Fibroblast of skin of back (primary cell): ENCODE results near the gene LYL1.

Experiments
- DNase-seq: peaks from one replicate; pipeline ENCODE4 v3.0.0-alpha.2; 2013

The LYL1 gene

DNA sequence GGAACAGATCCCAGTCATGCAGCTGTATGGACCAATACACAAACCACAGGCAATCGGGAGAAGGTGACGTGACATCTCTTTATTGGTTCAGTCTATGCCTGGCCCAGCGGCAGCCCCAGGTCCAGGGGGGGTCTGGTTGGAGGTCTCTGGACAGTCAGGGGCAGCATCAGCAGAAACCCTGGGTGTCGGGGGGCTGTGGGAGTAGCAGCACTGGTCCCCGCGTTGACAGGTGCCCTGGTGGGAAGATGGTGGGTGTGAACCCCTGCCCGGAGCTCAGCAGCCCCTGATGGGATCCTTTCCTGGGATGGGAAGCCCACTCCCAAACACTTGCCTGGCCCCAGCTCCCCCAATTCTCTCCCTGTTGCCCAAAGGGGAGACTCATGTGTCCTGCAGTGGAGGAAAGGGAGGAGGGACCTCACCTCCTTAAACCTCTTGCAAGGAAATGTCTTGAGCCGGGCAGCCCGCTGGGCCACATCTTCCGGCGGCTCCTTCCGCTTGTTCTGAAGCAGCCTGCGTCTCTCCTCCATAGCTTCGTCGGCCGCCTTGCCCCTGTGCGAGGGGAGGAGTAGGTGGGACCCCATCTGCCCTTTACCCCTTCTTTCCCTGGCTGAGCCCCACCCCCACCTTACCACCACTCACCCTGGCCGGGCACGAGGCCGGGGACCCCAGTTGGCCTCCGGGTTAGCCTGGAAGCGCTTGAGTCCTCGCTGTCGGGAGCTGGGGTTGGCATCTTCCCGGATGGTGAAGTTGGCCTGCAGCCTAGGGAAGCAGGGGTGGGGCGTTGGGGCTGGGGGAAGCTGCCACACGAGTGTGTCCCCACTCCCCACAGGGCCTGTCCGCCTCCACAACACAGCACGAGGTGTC, 2.4 kb upstream of the LYL1 start:
- DNase-seq, result no peak

DNA sequence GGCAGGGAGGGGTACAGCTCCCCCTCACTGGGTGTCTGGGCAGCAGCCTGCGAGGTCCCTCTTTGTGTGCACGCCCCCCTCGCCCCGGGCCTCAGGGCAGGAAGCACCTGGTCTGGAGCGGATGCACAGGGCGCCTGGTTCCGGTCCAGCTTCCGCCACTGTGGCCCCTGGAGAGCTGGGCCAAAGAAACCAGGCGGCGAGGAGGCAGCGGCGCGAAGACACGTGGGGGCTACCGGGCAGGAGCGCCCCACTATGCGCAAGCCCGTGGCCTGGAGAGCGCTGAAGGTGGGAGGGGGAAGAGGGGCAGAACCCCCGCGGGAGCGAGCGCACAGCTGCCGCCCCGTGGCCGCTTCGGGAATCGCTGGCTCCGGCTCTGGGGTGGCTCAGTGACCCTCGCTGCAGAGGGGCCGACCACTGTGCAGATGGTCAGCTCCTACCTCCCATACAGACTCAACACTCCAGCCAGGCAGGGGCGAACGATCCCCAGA, 1.7 kb upstream of the LYL1 start:
- DNase-seq, result no peak

DNA sequence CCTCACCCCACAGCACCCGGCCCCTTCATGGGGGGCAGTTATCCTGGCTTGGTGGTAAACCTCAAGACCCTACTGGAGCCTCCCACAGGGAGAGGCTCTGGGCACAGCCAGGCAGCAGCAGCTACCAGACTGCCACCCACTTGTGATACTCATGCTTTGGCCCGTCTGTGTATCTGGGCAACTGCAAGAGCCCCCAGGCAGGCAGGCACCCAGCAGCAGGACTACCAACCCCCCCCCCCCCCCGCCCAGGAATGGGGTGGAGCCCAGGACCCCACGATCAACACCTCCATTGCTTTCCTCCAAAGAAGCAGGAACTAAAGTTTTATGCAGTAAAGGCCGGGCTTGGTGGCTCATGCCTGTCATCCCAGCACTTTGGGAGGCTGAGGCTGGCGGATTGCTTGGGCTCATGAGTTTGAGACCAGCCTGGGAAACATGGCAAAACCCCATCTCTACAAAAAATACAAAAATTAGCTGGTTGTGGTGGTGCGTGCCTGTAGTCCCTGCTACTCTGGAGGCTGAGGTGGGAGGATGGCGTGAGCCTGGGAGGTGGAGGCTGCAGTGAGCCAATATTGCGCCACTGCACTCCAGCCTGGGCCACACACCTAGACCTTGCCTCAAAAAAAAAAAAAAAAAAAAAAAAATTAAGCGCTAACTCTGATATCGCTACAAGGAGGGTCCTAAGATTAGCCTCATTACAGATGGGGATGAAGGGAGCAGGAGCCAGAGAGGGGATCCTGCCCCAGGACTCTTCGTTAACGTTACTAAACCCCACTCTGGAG, 1.1 kb upstream of the LYL1 start:
- DNase-seq, result no peak

DNA sequence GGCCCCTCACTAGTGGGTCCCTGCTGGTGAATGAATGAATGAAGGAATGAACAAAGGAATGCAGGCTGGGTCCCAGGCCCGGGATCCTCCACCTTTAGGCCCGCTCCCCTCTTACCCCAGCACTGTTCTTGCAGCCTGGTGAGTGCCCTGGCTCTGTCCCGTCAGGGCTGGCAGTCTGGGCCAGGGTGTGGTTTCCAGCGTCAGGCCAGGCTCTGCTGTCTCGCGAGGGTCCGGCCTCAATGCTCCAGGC, 317 bp downstream of the LYL1 start:
- no peak for DNase-seq

DNA sequence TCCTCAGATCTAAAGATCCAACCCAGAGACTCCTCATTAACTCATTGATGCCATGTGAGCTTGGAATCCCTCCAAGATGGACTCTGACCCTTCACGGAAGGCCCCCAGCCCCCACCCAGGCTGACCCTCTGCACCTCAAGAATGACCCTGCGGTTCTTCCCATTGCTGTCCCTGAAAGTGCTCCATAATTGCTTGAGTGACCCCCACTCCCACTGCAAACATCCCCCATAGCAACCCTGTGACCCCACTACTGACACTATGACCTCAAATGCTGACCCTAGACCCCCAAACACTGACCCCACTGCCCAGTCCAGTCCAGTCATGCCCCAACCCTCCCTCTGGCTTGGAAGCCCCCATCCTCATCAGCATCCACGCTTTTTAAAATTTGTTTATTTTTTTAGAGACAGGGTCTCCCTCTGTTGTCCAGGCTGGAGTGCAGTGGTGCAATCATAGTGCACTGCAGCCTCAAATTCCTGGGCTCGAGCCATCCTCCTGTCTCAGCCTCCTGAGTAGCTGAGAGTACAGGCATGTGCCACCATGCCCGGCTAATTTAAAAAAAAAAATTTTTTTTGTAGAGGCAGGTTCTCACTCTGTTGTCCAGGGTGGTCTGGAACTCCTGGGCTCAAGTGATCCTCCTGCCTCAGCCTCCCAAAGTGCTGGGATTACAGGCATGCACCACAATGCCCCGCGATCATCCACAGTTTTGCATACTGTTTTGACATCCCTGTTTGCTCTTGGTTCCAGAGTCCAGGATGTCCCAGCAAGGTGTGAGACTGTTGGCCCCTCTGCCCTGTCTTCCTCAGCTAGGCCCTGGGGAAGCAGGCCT, 855 bp downstream of the LYL1 start:
- no peak for DNase-seq

DNA sequence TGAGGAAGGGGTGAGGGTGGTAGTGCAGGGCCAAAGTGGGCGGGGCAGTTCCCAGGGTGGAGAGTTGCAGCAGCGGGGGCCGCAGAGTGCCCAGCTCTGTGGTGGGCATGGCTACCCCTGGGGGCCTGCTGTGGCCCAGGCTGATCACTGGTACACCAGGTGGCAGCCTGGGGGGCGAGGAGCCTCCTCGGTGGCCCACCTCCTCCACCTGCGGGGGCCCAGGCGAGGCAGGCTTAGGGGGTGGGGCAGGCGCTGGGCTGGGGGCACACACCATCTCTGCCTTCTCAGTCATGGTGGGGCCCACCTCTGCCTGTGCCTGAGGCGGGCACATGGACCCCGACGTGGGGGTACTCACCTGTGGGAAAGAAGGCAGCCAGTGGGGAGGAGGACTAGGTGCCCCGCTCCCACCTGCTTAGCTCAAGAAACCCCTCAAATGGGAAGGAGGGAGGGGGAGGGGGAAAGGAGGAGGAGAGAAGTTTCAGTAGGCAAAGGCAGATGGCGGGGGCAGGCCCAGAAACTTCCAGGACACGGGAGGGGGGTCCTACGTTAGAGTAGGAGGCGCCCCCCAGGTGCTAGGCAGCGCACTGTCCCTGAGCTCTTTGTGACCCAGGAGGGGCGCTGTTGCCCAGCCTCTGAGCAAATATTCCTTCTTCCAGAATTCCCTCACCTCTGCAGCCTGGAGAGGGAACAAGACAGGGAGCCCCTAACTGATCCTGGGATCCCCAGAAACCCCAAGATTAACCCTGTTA, 1.6 kb downstream of the LYL1 start:
- DNase-seq, result no peak

DNA sequence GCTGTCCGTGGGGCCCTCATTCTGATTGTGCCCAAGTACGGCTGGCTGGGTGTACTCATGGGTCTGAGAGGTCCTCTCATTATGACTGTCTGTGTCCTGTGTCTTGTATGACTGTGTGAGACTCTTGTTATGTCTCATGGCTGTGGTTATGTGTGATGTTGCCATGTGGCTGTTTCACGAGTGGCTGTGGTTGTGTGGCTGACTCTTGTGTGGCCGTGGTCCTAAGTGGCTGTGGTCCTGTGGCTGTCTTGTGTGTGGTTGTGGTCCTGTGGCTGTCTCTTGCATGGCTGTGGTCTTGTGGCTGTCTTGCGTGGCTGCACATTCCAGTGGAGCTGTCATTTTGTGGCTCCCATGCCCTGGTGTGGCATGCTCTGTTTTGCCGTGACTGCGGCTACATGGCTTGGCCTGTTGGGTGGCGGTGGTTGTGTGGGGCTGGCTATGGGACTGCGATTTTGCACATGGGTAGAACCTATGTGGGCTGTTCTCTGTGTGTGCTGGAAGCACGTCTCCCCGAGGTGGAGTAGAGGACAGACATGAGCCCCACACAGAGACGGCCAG, 2.5 kb downstream of the LYL1 start:
- DNase-seq, result no peak

DNA sequence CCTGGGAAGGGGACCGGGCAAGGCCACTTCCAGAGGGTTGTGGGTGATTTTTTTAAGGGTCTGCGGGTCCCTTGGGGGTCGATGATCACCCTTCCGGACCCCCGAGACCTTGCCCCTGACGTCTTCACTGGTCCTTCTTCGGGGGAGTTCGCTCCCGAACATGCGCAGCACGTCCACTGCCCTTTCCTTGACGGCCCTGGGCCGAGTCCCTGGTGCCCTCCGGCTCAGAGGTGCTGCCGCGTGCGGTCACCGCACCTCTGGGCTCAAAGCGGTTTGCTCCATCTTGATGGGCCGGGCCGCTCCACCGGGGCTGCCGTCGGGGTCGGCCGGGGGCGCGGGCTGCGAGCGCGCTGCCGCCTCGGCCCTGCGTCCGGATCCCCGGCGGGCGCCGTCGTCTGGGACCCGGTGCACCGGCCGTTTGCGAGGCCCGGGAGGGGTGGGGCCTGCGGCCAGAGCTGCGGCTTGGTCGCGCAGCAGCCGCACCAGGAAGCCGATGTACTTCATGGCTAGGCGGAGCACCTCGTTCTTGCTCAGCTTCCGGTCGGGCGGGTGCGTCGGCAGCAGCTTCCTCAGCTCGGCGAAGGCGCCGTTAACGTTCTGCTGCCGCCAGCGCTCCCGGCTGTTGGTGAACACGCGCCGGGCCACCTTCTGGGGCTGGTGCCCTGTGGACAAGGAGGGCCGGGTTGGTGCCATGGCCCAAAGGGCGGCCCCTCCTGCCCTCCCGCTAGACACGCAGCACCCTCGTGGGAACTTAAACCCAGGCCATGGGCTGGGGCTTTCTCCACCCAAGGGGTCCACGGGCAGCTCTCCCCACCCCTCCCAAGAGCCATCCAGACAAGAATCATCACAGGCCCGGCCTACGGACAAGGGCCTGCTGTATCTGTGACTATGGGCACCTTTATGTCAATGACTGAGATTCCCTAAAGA, 3.3 kb downstream of the LYL1 start:
- peak; percentile 64 for DNase-seq

DNA sequence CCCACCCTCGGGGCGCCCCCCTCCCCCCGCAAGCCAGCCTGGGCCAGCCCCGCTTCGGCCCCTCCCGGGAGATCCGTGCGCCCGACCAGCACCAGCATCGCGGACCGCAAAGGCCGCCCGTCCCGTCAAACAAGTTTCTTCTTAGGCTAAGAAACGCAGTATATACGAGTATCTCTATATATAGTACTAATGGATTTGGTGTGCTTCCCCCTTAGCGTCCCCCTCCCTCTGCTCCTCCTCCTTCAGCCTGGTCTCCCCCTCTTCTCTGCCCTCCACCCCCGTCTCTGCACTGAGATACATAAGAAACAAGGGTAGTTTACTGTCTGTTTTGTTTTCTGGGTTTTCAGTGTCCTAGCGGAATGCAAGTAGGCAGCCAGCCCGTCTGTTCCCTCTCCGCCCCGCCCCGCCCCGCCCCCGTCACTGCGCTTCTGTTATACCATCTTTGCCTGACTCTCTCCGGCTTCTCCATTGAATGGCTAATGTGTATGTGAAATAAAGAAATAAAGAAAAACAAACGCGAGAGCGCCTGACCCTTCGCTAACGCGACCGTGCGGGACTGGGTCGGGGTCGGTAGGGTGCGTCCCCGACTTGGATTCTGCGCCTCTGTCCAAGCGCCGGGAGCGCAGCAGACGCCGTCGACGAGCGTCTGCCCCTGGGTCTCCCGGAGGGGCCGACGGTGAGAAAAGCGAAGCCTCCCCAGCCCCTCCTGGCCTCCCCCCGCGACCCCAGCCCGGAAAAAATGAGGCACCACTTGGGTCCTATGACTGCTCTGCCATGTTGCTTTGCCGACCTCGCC, 4.2 kb downstream of the LYL1 start:
- peak; percentile 57 for DNase-seq

DNA sequence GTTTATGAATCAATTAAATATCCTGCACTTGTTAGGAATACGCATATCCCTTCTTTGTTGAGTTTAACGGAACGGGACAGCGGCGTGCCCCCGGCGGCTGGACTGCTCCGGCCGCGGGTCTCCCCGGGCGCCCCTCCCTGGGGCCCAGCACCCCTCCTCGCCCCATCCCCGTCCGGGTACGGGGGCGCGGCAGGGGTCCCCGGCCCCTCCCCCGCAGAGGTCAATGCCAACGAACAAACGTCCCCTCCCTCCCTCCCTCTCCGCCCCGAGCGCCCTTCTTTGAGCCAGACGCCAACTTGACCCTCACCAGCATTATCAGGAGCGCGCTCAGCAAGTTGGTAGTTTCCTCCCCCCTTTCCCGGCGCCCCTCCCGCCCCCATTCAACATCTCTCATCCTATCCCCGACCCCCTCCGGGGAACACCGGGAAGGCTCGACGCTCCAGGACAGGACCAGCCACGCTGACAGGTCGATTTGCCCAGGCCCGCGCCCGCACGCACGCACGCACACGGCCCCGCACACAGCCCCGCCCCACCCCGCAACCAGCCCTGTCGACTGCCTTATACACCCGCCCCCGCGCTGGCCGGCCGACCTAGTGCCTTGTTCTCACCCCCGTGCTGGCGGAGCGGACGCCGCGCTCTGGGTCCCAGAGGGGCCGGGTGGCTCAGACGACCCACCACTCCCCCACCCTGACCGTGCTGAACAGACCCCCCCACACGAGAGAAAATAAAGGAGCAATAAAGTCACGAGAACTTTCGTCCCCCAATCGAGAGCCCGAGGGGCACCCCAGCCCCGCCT, 5.0 kb downstream of the LYL1 start:
- DNase-seq, result no peak

DNA sequence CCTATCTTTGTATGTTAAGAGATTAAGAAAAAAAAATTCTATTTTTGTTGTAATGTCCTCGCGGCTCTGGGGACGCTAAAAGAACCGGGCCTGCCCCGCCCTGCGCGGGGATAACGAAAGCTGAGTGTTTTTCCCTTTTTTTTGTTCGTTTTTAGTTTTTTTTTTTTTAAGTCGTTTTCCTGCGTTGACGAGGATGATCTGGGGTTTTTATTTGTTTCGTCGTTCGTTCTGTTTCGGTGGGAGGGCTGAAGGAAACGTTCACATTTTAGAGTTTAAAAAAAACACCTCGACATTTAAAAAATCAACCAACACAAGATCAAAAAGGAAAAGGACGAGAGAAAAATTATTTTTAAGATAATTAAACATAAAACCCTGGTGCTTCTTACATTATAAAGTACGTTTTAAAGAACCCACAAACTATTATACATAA, 5.6 kb downstream of the LYL1 start:
- no peak for DNase-seq

DNA sequence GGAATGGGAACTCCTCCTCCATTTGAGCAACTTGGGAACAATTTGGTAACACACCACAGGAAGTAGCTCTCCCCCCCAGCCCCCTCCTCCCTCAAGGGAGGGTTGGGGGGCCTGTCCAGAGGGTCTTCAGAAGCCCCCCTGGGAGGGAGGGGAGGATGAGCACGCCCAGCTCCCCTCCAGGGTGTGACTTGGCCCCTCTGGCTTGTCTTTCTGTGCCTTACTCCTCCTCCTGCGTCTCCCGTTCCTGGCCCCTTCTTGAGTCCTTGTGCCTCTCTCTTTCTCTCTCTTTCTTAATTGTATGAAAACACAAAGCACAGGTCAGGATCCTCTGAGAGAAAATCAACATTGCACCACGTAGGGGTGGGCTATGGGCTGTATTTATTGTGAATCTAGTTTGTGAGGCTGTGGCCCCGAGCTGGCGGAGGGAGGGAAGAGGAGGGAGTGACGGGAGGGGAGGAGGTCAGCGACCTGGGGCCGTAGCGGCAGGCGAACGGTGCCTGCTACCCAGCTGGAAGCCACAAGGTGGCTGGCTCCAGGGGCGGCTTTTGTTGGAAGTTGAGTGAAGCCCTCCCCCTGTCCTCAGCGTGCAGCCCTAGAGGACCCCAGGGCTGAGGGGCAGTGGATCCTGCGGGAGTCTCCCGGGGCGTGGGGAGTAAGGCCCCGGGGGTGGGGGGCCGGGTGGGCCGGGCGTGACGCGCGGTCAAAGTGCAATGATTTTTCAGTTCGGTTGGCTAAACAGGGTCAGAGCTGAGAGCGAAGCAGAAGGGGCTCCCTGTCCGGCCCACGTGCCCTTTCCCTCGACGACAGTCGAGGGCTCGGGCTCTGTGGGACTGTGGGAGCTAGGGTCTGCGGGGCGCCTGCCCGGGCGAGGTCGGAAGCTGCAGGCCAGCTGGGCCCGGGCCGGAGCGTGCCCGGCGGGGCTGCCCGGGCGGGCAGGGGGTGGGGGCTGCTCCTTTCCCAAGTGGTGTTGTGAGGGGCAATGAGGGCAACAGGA, 6.4 kb downstream of the LYL1 start:
- no peak for DNase-seq

DNA sequence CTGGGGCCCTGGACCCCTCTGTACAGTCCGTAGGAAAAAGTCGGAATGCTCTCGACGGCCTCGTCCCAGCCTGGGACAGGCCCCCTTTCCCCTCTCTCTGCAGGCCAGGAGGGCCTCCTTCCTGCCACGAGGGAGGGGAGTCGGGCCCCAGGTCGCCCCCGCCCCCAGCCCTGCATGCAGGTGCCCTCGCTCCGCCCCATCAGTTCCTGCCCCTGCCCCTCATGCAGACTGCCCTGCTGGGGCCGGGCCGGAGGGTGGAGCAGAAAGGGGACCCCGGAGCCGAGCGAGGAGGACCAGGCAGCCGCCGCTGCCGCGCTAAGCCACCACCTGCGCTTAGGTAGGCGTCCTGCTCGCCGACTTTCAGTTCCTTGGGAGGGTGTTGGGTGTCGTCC, 7.3 kb downstream of the LYL1 start:
- no peak for DNase-seq

DNA sequence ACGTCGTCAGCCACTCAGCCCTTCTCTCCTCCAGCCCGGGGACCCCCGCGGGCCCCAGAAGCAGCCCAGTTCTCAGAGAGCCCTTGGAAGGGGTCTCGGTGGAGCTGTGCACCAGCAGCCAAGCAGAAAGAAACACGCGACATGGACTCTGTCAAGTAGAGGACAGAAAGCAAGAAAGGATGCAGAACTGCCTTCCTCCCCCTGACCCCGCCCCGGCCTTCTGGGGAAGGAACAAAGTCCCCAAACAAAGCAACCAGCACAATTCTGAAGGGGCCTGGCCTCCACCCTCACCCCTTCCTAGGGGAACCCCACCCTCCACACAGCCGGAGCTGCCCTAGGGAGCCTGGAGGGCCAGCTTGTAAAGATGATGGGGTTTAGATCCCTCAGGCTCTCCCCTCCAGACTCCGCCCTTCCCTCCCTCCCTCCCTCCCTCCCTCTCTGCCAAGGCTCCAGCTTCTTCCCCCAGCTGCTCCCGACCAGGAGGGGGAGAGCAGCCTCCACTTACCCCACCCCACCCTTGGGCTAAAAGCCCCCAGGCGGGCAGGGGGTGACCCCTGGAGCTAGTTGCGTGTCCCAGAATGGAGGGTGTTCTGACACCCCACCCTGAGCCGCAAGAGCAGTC, 7.8 kb downstream of the LYL1 start:
- no peak for DNase-seq

DNA sequence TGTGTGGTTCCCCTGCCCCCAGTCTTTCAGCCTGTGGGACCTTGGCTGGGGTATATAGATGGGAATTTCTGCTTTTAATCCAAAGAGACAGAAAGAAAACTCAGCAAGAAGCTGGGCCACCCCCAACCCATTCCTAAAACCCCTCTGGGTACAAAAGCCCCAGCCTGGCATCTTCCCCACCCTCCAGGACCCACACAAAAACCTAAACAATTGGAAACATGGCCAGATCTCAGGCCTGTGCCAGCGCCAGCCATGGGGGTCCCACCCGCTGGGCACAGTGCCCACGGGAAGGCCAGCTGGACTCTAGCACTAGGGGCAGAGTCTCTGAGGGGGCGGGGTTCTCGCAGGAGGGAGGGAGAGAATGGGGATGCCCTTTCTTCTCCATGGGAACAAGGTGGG, 8.6 kb downstream of the LYL1 start:
- no peak for DNase-seq

DNA sequence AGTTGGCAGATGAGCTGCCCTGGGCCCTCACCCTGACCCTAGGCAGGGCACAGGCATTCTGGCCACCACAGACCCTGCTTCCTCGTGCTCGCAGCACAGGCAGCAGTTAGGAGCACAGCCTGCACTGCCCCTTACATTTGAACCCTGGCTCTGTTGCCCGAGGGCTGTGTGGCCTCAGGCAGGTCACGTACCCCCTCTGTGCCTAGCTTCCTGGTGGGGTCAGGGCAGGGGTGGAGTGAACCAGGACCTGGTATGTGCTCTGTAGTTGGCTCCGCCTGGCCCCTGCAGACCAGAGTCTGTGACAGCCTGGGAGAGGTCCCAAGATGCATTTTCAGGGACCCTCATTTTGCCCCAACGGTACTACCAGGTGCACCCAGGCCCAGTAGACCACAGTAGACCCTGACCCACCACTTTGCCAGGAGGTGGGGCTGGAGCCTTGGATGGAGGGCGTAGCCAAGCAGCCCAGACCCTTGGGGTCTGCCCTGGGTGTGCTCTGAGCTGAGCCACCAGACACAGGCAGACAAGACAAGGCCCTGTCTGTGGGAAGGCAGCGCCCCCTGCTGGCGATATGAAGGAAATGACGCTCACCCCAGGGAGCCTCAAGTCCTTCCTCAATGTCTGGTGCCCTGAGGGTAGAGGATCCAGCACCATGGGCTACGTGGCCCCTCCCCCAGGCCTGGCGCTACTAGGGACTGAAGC, 9.1 kb downstream of the LYL1 start:
- DNase-seq, result peak; percentile 84
